A673 (cell line): ENCODE data around the gene RGS6. TPM values are rescaled to one million over a fixed set of nuclear protein-coding genes. Genes with fewer than 3 reads are reported as not detected.

ENCODE experiments used
- BruUV-seq: library from RNA; stranded (reverse); fragments of 400-500 nt; replicated peaks from 2 replicates; lab custom pipeline; 2021; lab: Mats Ljungman, UMichigan
- CTCF ChIA-PET: fragments of 300-600 bp; sonication (Branson Sonifier 250); formaldehyde crosslinking; loops from one replicate; lab custom pipeline; 2022; ENCODE audit warnings: antibody characterized with exemption; lab: Charles Lee
- POLR2A ChIA-PET: fragments of 300-600 bp; sonication (Branson Sonifier 250); formaldehyde crosslinking; loops from one replicate; lab custom pipeline; 2022; ENCODE audit warnings: antibody characterized with exemption; ENCODE audit not compliant: low non-redundant PET; lab: Charles Lee
- DNase-seq: peaks from one replicate; pipeline ENCODE4 v3.0.0-alpha.2; 2015; ENCODE audit warnings: low spot score
- H3K27ac ChIP-seq: fragments of 200-600 bp; sonication (generic); 2 replicates; pipeline ENCODE4 v1.5.1; 2016; ENCODE audit warnings: mixed run types, low read depth, mild to moderate bottlenecking, mixed read lengths, antibody characterized with exemption, low read length; ENCODE audit not compliant: poor library complexity, severe bottlenecking
- H3K27me3 ChIP-seq: fragments of 200-600 bp; sonication (generic); replicated peaks from 2 replicates; pipeline ENCODE4 v1.6.1; 2017; ENCODE audit warnings: mixed run types, low read depth, mild to moderate bottlenecking, mixed read lengths, antibody characterized with exemption, low read length; ENCODE audit not compliant: insufficient read depth, poor library complexity
- H3K36me3 ChIP-seq: fragments of 200-600 bp; sonication (generic); 2 replicates; pipeline ENCODE4 v1.6.1; 2016; ENCODE audit warnings: mixed run types, mild to moderate bottlenecking, mixed read lengths, antibody characterized with exemption, low read length; ENCODE audit not compliant: insufficient read depth, poor library complexity, severe bottlenecking
- H3K4me1 ChIP-seq: fragments of 200-600 bp; sonication (generic); 2 replicates; pipeline ENCODE4 v1.6.1; 2017; ENCODE audit warnings: mixed run types, mild to moderate bottlenecking, mixed read lengths, antibody characterized with exemption, low read length; ENCODE audit not compliant: insufficient read depth, poor library complexity, severe bottlenecking
- H3K4me3 ChIP-seq: fragments of 200-600 bp; sonication (generic); 2 replicates; pipeline ENCODE4 v1.5.1; 2016; ENCODE audit warnings: low read depth, mixed run types, mild to moderate bottlenecking, mixed read lengths, low read length; ENCODE audit not compliant: poor library complexity, severe bottlenecking
- H3K9me3 ChIP-seq: fragments of 200-600 bp; sonication (generic); 2 replicates; pipeline ENCODE4 v1.6.1; 2016; ENCODE audit warnings: mixed run types, low read depth, mild to moderate bottlenecking, mixed read lengths, antibody characterized with exemption, low read length; ENCODE audit not compliant: poor library complexity, severe bottlenecking
- EZH2 ChIP-seq: fragments of 200-600 bp; sonication (generic); IDR thresholded peaks from 2 replicates; pipeline ENCODE4 v1.6.1; 2017; ENCODE audit warnings: borderline replicate concordance, low read depth, mild to moderate bottlenecking, mixed read lengths, antibody characterized with exemption, low read length; ENCODE audit not compliant: poor library complexity, severe bottlenecking
- intact Hi-C: fragments of 100-400 bp; cut with micrococcal nuclease; formaldehyde crosslinking; loops from one replicate; pipeline ENCODE4 v1.10.0; 2022; ENCODE audit not compliant: unreplicated experiment
- total RNA-seq: library from RNA; stranded (reverse); gene quantifications from 2 replicates; pipeline ENCODE4 v1.2.3, GENCODE V29; 2021
- TF ChIP-seq, protein P1 (sequence below): fragments of 300-800, 200-600 bp; sonication (generic); conservative IDR thresholded peaks from 2 replicates; pipeline ENCODE4 v1.5.1; 2017; ENCODE audit warnings: low read depth, mild to moderate bottlenecking, antibody characterized with exemption, low read length, moderate library complexity, mixed read lengths

Gene RGS6
- total RNA-seq, 1 experiment from 2014 or later = not detected

DNA sequence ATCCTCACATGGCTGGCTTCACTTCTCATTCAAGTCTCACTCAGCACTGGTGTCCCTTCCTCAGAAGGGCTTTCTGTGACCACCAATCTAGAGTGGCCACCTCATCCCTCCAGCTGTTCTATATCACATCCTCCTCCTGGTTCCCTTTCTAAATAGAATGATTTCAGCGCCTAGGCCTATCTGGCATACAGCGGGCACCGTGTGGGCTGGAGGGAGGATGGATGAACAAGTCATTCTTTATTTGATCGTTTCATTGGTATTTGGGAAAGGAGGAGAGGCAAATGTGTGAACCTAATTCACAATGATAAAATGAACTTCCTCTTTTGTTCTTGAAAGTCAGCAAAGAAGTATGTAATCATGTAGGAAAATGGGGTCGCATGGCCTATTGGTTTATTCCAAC, 567.5 kb downstream of the RGS6 start:
- Histone ChIP-seq H3K4me1 (no peaks in the 10 kb centered on the region), H3K36me3 (no peaks in the 10 kb centered on the region), H3K27ac (no peak overlapping the region), H3K9me3 (no peaks in the 10 kb centered on the region), H3K27me3 (no peaks in the 10 kb centered on the region), H3K4me3 (no peak overlapping the region)
- no TSS peak for BruUV-seq
- intact Hi-C loops = no loop called here
- ChIA-PET CTCF (no interaction called here), POLR2A (no interaction called here)
- no peak for TF ChIP-seq EZH2
- TF ChIP-seq, protein P1, sequence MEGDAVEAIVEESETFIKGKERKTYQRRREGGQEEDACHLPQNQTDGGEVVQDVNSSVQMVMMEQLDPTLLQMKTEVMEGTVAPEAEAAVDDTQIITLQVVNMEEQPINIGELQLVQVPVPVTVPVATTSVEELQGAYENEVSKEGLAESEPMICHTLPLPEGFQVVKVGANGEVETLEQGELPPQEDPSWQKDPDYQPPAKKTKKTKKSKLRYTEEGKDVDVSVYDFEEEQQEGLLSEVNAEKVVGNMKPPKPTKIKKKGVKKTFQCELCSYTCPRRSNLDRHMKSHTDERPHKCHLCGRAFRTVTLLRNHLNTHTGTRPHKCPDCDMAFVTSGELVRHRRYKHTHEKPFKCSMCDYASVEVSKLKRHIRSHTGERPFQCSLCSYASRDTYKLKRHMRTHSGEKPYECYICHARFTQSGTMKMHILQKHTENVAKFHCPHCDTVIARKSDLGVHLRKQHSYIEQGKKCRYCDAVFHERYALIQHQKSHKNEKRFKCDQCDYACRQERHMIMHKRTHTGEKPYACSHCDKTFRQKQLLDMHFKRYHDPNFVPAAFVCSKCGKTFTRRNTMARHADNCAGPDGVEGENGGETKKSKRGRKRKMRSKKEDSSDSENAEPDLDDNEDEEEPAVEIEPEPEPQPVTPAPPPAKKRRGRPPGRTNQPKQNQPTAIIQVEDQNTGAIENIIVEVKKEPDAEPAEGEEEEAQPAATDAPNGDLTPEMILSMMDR = no peak
- no peak for DNase-seq

DNA sequence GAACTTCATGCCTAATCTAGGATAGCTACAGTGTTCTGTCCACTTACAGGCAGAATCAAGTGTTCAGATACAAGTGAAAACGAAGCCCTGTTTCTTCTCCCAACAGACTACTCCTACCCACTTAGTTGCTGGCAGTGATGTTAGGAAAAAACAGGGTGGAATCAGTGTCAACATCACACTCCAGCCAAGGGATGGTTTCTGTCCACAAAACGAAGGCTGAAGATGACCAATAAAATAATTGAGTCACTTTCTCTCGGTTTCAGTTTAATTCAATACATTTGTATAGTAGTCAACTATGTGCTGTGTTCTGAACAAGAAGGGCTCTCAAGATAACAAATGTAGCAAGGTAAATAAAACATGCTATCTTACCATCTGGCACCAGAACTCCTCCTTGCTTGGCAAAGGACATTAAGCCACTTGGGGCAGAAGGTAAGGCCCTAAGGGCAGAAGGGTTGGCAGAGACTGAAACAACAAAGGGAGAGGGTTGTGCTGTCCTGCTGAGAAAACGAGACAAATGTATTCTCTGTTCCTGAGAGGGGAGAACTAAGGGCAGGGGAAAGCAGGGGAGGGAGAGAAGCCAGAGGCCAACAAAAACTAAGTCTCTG, 568.1 kb downstream of the RGS6 start:
- Histone ChIP-seq H3K9me3 (no peaks in the 10 kb centered on the region), H3K27ac (no peak overlapping the region), H3K36me3 (no peaks in the 10 kb centered on the region), H3K4me1 (no peaks in the 10 kb centered on the region), H3K4me3 (no peak overlapping the region), H3K27me3 (no peaks in the 10 kb centered on the region)
- TF ChIP-seq, protein P1 = no peak
- no peak for TF ChIP-seq EZH2
- intact Hi-C loops = no loop called here
- CTCF ChIA-PET = no interaction called here
- no peak for DNase-seq
- no TSS peak for BruUV-seq
- POLR2A ChIA-PET = no interaction called here

DNA sequence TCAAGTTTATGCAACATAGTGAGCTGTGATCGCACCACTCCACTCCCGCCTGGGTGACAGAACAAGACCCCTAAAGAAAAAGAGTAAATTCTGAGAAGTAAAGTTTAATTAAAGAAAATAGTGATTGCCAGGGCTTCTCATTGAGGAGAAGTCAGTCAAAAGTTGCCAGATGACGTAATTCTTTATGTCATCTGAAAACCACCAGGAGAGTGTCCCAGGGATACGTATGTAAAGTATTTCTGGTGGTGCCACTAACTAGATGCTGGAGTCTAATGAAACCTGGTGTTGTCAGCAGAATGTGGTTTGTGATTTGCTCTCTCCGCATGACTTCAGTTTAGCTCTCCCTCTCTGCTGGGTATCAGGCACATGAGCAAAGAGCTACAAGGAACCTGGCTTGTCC, 569.2 kb downstream of the RGS6 start:
- H3K27me3 ChIP-seq = no peaks in the 10 kb centered on the region
- CTCF ChIA-PET = no interaction called here
- POLR2A ChIA-PET = no interaction called here
- no peak overlapping the region for H3K27ac ChIP-seq
- BruUV-seq = no TSS peak
- H3K36me3 ChIP-seq = no peaks in the 10 kb centered on the region
- DNase-seq = no peak
- H3K9me3 ChIP-seq = no peaks in the 10 kb centered on the region
- H3K4me1 ChIP-seq = no peaks in the 10 kb centered on the region
- no peak overlapping the region for H3K4me3 ChIP-seq
- intact Hi-C loops = no loop called here
- no peak for TF ChIP-seq EZH2
- TF ChIP-seq, protein P1 = no peak
